ENCODE results near the gene MISP. TPM values are rescaled to one million over a fixed set of nuclear protein-coding genes. Genes with fewer than 3 reads are reported as not detected.

Gene MISP
- total RNA-seq, 4 donors from 2014 or later = 197 to 501 (median 402) TPM

- peak; percentile 95 for DNase-seq
- H3K27me3 ChIP-seq = peaks cover 3% of the 10 kb centered on the region
- no peak for TF ChIP-seq CTCF (IDR thresholded peaks at IDR 0.05)
- TF ChIP-seq EP300 (IDR thresholded peaks at IDR 0.05; ENCODE audit: low read depth) = peak; percentile 85
- TF ChIP-seq POLR2AphosphoS5 (IDR thresholded peaks at IDR 0.05) = peak; percentile 45 to 92 (median 85)
- peak; percentile 73 for TF ChIP-seq POLR2A (IDR thresholded peaks at IDR 0.05)
- intact Hi-C loops (cut with DNase I; ENCODE audit: low total_unique reads) (no loop called here), in situ Hi-C loops (cut with MboI; ENCODE audit: low pct_ligation_motif_present in 1 of 4, low pct_unique_long_range_greater_than_20kb in 1 of 4, low sequenced_read_pairs in 3 of 4) (no loop called here)
- no peaks in the 10 kb centered on the region for H3K9me3 ChIP-seq
- H3K4me1 ChIP-seq = peaks cover 0 to 52% (median 41%) of the 10 kb centered on the region in 4 donors
- peak overlapping the region in 3 of 4 donors; percentile 23 to 55 (median 51) for H3K4me3 ChIP-seq
- 19 to 39% methylated on average over 9 to 34 of the region's 39 CpGs for WGBS, 2 donors (ENCODE audit: low coverage in 1 of 2)
- H3K36me3 ChIP-seq = peaks cover 0 to 6% (median 0%) of the 10 kb centered on the region in 4 donors
- H3K27ac ChIP-seq = peak overlapping the region; percentile 93 to 97 (median 96)
Measured at GRCh38 chr19:752652-753517, 2.0 kb downstream of the MISP start.

- H3K27me3 ChIP-seq = peaks cover 3% of the 10 kb centered on the region
- WGBS, 2 donors (ENCODE audit: low coverage in 1 of 2) = 74 to 96% methylated on average over 5 to 9 of the region's 9 CpGs
- DNase-seq = peak; percentile 61
- peak in 2 of 3 donors; percentile 25 to 26 for TF ChIP-seq POLR2AphosphoS5 (IDR thresholded peaks at IDR 0.05)
- no peak for TF ChIP-seq POLR2A (IDR thresholded peaks at IDR 0.05)
- TF ChIP-seq CTCF (IDR thresholded peaks at IDR 0.05) = no peak
- no peak for TF ChIP-seq EP300 (IDR thresholded peaks at IDR 0.05; ENCODE audit: low read depth)
- H3K4me3 ChIP-seq = peak overlapping the region in 1 of 4 donors; percentile 35
- peaks cover 0 to 38% (median 35%) of the 10 kb centered on the region in 4 donors for H3K4me1 ChIP-seq
- peaks cover 0 to 6% (median 2%) of the 10 kb centered on the region in 4 donors for H3K36me3 ChIP-seq
- H3K9me3 ChIP-seq = no peaks in the 10 kb centered on the region
- intact Hi-C loops (cut with DNase I; ENCODE audit: low total_unique reads) (no loop called here), in situ Hi-C loops (cut with MboI; ENCODE audit: low pct_ligation_motif_present in 1 of 4, low pct_unique_long_range_greater_than_20kb in 1 of 4, low sequenced_read_pairs in 3 of 4) (no loop called here)
- H3K27ac ChIP-seq = peak overlapping the region; percentile 93 to 97 (median 96)
Measured at GRCh38 chr19:754530-754929, 3.6 kb downstream of the MISP start.

- intact Hi-C loops (cut with DNase I; ENCODE audit: low total_unique reads) = no loop called here
- peaks cover 3% of the 10 kb centered on the region for H3K27me3 ChIP-seq
- H3K27ac ChIP-seq = peak overlapping the region; percentile 93 to 97 (median 96)
- H3K9me3 ChIP-seq = no peaks in the 10 kb centered on the region
- peak; percentile 90 for DNase-seq
- 50 to 67% methylated on average over 4 to 15 of the region's 15 CpGs for WGBS, 2 donors (ENCODE audit: low coverage in 1 of 2)
- H3K36me3 ChIP-seq = peaks cover 0 to 6% (median 2%) of the 10 kb centered on the region in 4 donors
- H3K4me1 ChIP-seq = peaks cover 0 to 38% (median 34%) of the 10 kb centered on the region in 4 donors
- peak overlapping the region in 1 of 4 donors; percentile 35 for H3K4me3 ChIP-seq
- in situ Hi-C loops (cut with MboI; ENCODE audit: low pct_ligation_motif_present in 1 of 4, low pct_unique_long_range_greater_than_20kb in 1 of 4, low sequenced_read_pairs in 3 of 4) = no loop called here
- peak; percentile 44 to 93 (median 91) for TF ChIP-seq POLR2AphosphoS5 (IDR thresholded peaks at IDR 0.05)
- TF ChIP-seq EP300 (IDR thresholded peaks at IDR 0.05; ENCODE audit: low read depth) = peak; percentile 89
- TF ChIP-seq POLR2A (IDR thresholded peaks at IDR 0.05) = peak; percentile 82
- TF ChIP-seq CTCF (IDR thresholded peaks at IDR 0.05) = no peak
Measured at GRCh38 chr19:755063-755462, 4.2 kb downstream of the MISP start.

- peak overlapping the region in 3 of 4 donors; percentile 64 to 97 (median 97) for H3K27ac ChIP-seq
- no peaks in the 10 kb centered on the region for H3K27me3 ChIP-seq
- in situ Hi-C loops (cut with MboI; ENCODE audit: low pct_ligation_motif_present in 1 of 4, low pct_unique_long_range_greater_than_20kb in 1 of 4, low sequenced_read_pairs in 3 of 4) (no loop called here), intact Hi-C loops (cut with DNase I; ENCODE audit: low total_unique reads) (no loop called here)
- no peak overlapping the region for H3K4me3 ChIP-seq
- H3K4me1 ChIP-seq = peaks cover 0 to 32% (median 31%) of the 10 kb centered on the region in 4 donors
- peak; percentile 51 for DNase-seq
- no peaks in the 10 kb centered on the region for H3K9me3 ChIP-seq
- no peak for TF ChIP-seq CTCF (IDR thresholded peaks at IDR 0.05)
- TF ChIP-seq POLR2AphosphoS5 (IDR thresholded peaks at IDR 0.05) = no peak
- no peak for TF ChIP-seq EP300 (IDR thresholded peaks at IDR 0.05; ENCODE audit: low read depth)
- TF ChIP-seq POLR2A (IDR thresholded peaks at IDR 0.05) = no peak
- H3K36me3 ChIP-seq = peaks cover 0 to 7% (median 2%) of the 10 kb centered on the region in 4 donors
Measured at GRCh38 chr19:756236-756635, 5.3 kb downstream of the MISP start.

Measured in transverse colon (tissue), 4 donors.